GM19438 (cell line): ENCODE measurements around the gene ATOSA.

Experiments
- ATAC-seq: cut with Tn5 transposase; IDR thresholded peaks from one replicate; pipeline ENCODE4 v1.9.1; 2021; ENCODE audit warnings: low read depth; ENCODE audit not compliant: unreplicated experiment

Gene ATOSA

GRCh38 chr15:52652984-52653383, 26.2 kb downstream of the ATOSA start:
- no peak for ATAC-seq

DNA sequence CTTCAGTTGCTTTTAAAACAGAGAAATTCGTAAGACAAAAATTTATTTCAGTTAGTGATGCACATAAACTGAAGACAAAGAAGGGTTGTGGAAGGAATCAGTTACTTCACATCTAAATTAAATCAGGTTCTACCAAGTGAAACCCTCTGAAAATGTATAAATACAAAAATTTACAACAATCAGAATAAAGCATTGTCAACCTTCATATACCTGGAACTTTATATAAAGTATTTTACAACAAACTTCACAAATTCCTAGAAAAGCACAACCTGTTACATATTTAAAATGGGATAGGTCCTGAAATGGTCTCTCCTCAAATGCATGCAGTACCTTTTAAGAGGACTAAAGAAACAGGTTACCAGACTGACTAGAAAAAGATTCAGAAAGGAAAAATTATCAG, 26.9 kb downstream of the ATOSA start:
- ATAC-seq = no peak

DNA sequence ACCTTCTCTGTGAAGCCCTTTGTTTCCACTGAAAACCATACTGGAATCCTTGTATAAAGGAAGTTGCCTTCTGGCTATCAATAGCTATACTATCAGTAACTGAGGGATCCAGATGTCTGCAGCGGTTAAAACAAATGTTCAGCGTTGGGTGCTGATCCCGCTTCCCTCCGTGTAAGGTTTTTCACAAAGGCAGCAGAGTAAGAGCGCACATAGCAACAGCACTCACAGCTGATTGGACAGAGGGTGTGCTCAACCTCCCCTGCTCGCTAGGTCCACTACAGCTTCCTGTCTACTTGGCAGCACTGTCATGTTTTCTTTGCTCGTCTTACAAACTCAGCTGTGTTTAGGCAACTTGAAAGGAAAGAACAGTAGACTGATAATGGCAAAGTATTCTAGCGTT, 27.3 kb downstream of the ATOSA start:
- ATAC-seq = no peak

DNA sequence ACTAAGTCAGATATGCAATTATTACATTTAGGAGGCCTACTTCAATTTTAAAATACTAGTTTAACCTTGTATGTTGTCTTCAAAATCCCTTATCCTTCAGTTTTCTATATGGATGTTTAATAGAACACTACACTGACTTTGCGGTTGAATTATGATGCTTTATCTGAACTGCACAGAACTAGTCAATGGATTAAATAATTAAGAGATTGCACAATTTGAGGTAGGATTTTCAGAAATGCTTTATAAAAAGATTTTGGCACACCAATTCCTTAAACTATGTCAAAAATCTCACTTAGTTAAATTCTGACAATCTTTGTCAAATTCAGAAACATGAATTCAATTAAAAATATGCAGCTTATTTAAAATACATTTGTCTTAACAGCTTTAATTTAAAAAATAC, 28.1 kb downstream of the ATOSA start:
- ATAC-seq = no peak

GRCh38 chr15:52649686-52650085, 29.5 kb downstream of the ATOSA start:
- ATAC-seq = no peak

- no peak for ATAC-seq
Observed at GRCh38 chr15:52645916-52646315, 33.3 kb downstream of the ATOSA start.

DNA sequence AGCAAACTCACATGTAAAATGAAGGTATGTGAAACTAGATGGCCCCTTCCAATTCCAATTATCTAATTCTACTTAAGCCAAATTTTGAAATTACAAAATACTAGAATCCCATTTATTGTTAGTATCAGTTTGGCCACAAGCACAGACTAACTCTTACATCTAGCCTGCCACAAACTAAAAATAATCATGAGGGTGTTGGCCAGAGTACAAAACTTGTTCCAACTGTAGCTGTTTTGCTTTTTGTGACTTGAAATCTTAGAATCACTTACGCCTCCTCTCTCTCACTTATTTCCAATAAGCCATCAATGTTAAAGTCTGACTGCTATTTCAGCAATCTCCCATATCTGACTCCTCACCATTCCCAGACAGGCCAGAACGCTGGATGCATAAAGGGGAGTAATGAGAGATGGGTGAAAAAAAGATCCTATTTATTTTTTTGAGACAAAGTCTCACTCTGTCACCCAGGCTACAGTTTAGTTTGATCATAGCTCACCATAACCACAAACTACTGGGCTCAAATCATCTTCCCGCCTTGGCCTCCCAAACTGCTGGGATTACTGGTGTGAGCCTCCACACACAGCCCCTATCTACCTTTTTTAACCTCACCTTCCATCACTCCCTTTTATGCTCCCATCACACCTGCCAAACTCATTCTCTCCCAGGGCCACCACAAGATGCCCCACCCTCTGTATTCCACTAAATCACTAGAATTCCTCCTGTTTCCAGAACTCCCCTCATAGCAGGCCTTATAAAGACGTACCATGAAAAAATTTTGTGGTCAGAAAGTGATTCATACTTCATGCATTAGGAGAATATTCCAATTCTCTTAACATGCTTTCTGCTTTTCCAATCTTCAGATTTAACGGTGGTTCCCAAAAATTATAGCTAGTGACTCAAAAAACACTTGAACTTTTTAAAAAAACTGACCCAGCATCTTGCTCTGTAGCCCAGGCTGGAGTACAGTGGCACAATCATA, 36.5 kb downstream of the ATOSA start:
- ATAC-seq = no peak

DNA sequence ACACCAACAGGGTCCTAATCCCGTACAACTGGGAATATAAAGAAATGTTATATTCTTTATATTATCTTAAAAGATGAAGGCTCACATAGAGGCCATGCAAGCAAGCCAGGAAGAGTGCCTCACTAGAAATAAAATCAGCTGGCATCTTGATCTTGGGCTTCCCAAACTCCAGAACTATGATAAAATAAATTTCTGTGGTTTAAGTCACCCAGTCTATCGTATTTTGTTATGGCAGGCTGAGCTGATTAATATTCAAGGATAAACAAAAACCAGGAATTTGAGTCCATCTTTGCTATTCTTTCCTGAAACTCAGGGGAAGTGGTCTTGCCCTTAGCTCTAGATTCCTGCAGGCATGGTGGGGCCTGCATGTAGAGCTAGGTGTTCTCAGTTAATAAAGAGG, 42.7 kb downstream of the ATOSA start:
- no peak for ATAC-seq

GRCh38 chr15:52635908-52636307, 43.3 kb downstream of the ATOSA start:
- ATAC-seq = no peak
